ENCODE results near the gene PBXIP1. TPM values are rescaled to one million over a fixed set of nuclear protein-coding genes. Genes with fewer than 3 reads are reported as not detected.
"Not testable (repeated sequence)": the region's sequence is repeated elsewhere in the genome, so short reads cannot be mapped to it uniquely, and the experiment has no call there.

PBXIP1 gene
- total and polyA plus RNA-seq, 4 donors: 3.8 to 42.8 (median 20.5) TPM

GRCh38 chr1:154910851-154911250 is 45.0 kb downstream of the PBXIP1 start (continued):
- TF ChIP-seq YY1 (IDR thresholded peaks at IDR 0.05) (no peak), HNF4G (IDR thresholded peaks at IDR 0.05) (no peak), NR2F2 (IDR thresholded peaks at IDR 0.05) (no peak), FOXA2 (IDR thresholded peaks at IDR 0.05) (no peak), HNF4A (conservative IDR thresholded peaks at IDR 0.05) (no peak), FOXA1 (IDR thresholded peaks at IDR 0.05) (no peak)
- TF ChIP-seq, protein P1, sequence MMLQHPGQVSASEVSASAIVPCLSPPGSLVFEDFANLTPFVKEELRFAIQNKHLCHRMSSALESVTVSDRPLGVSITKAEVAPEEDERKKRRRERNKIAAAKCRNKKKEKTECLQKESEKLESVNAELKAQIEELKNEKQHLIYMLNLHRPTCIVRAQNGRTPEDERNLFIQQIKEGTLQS (IDR thresholded peaks at IDR 0.05): no peak

- Histone ChIP-seq H3K27me3 (ENCODE audit: control insufficient read depth in 4 of 4, insufficient read depth in 4 of 4, low read length in 3 of 4) (no peaks in the 10 kb centered on the region), H3K4me3 (ENCODE audit: low read depth in 1 of 3, low read length in 3 of 3) (no peak overlapping the region), H3K4me1 (ENCODE audit: control insufficient read depth in 4 of 4, insufficient read depth in 4 of 4, low read length in 3 of 4) (no peaks in the 10 kb centered on the region), H3K9ac (ENCODE audit: low read depth in 1 of 2, low read length in 2 of 2) (no peak overlapping the region), H3K9me3 (ENCODE audit: control insufficient read depth in 4 of 4, low read length in 3 of 4) (no peaks in the 10 kb centered on the region), H3K36me3 (ENCODE audit: control insufficient read depth in 4 of 4, insufficient read depth in 3 of 4, low read depth in 1 of 4, low read length in 3 of 4) (no peaks in the 10 kb centered on the region), H3K27ac (ENCODE audit: low read depth in 1 of 2, low read length in 2 of 2) (no peak overlapping the region)
- WGBS: 90% methylated on average over 5 of the region's 5 CpGs
- TF ChIP-seq, protein P2, sequence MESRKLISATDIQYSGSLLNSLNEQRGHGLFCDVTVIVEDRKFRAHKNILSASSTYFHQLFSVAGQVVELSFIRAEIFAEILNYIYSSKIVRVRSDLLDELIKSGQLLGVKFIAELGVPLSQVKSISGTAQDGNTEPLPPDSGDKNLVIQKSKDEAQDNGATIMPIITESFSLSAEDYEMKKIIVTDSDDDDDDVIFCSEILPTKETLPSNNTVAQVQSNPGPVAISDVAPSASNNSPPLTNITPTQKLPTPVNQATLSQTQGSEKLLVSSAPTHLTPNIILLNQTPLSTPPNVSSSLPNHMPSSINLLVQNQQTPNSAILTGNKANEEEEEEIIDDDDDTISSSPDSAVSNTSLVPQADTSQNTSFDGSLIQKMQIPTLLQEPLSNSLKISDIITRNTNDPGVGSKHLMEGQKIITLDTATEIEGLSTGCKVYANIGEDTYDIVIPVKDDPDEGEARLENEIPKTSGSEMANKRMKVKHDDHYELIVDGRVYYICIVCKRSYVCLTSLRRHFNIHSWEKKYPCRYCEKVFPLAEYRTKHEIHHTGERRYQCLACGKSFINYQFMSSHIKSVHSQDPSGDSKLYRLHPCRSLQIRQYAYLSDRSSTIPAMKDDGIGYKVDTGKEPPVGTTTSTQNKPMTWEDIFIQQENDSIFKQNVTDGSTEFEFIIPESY (IDR thresholded peaks at IDR 0.05): no peak
- TF ChIP-seq, protein P3, sequence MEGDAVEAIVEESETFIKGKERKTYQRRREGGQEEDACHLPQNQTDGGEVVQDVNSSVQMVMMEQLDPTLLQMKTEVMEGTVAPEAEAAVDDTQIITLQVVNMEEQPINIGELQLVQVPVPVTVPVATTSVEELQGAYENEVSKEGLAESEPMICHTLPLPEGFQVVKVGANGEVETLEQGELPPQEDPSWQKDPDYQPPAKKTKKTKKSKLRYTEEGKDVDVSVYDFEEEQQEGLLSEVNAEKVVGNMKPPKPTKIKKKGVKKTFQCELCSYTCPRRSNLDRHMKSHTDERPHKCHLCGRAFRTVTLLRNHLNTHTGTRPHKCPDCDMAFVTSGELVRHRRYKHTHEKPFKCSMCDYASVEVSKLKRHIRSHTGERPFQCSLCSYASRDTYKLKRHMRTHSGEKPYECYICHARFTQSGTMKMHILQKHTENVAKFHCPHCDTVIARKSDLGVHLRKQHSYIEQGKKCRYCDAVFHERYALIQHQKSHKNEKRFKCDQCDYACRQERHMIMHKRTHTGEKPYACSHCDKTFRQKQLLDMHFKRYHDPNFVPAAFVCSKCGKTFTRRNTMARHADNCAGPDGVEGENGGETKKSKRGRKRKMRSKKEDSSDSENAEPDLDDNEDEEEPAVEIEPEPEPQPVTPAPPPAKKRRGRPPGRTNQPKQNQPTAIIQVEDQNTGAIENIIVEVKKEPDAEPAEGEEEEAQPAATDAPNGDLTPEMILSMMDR (IDR thresholded peaks at IDR 0.05; ENCODE audit: low read depth, low read length, missing input control): no peak
- TF ChIP-seq RAD21 (IDR thresholded peaks at IDR 0.05) (no peak), FOXA2 (IDR thresholded peaks at IDR 0.05) (no peak), SP1 (IDR thresholded peaks at IDR 0.05) (no peak), HNF4G (IDR thresholded peaks at IDR 0.05) (no peak)
- TF ChIP-seq, protein P4, sequence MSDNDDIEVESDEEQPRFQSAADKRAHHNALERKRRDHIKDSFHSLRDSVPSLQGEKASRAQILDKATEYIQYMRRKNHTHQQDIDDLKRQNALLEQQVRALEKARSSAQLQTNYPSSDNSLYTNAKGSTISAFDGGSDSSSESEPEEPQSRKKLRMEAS (IDR thresholded peaks at IDR 0.05): no peak
- no peak for DNase-seq (ENCODE audit: low spot score)
Measured at GRCh38 chr1:154908937-154909336, 47.0 kb downstream of the PBXIP1 start.

GRCh38 chr1:154908129-154908528 is 47.8 kb downstream of the PBXIP1 start:
- H3K4me3 ChIP-seq (ENCODE audit: low read depth in 1 of 3, low read length in 3 of 3); H3K27ac ChIP-seq (ENCODE audit: low read depth in 1 of 2, low read length in 2 of 2); DNase-seq (ENCODE audit: low spot score); H3K9me3 ChIP-seq (ENCODE audit: control insufficient read depth in 4 of 4, low read length in 3 of 4); H3K36me3 ChIP-seq (ENCODE audit: control insufficient read depth in 4 of 4, insufficient read depth in 3 of 4, low read depth in 1 of 4, low read length in 3 of 4); H3K9ac ChIP-seq (ENCODE audit: low read depth in 1 of 2, low read length in 2 of 2); H3K4me1 ChIP-seq (ENCODE audit: control insufficient read depth in 4 of 4, insufficient read depth in 4 of 4, low read length in 3 of 4); H3K27me3 ChIP-seq (ENCODE audit: control insufficient read depth in 4 of 4, insufficient read depth in 4 of 4, low read length in 3 of 4): not testable (repeated sequence)
- 64% methylated on average over 3 of the region's 3 CpGs for WGBS

DNA sequence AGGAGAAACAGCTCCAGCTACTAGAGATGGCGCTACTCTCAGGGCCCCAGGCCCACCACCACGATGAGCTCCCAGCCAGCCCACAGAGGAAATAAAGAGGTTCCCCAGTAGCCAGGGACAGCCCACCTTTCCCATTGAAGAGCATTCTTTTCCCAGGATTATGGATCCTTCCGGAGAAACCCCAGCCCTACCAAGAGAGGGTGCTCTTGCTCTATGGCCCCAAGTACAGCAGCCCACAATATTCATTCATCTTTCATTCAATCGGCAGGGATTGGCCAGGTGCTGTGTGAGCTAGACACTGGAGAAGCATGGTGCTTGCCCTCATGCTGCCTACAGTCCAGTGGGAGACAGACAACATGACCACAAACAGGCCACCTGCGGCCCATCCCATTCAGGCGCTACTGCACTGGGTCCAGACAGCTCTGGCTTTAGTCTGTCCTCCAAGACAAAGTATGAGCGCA is 49.2 kb downstream of the PBXIP1 start:
- WGBS: 71% methylated on average over 7 of the region's 7 CpGs
- H3K36me3 ChIP-seq (ENCODE audit: control insufficient read depth in 4 of 4, insufficient read depth in 3 of 4, low read depth in 1 of 4, low read length in 3 of 4): no peaks in the 10 kb centered on the region
- no peak for DNase-seq (ENCODE audit: low spot score)
- H3K9ac ChIP-seq (ENCODE audit: low read depth in 1 of 2, low read length in 2 of 2): no peak overlapping the region
- TF ChIP-seq NR2F2 (IDR thresholded peaks at IDR 0.05) (no peak), RAD21 (IDR thresholded peaks at IDR 0.05) (peak; percentile 90 to 94), HNF4G (IDR thresholded peaks at IDR 0.05) (no peak)
- TF ChIP-seq, protein P3 (IDR thresholded peaks at IDR 0.05; ENCODE audit: low read depth, low read length, missing input control): peak; percentile 71
- H3K27me3 ChIP-seq (ENCODE audit: control insufficient read depth in 4 of 4, insufficient read depth in 4 of 4, low read length in 3 of 4): no peaks in the 10 kb centered on the region
- no peaks in the 10 kb centered on the region for H3K9me3 ChIP-seq (ENCODE audit: control insufficient read depth in 4 of 4, low read length in 3 of 4)
- H3K4me3 ChIP-seq (ENCODE audit: low read depth in 1 of 3, low read length in 3 of 3): no peak overlapping the region
- H3K27ac ChIP-seq (ENCODE audit: low read depth in 1 of 2, low read length in 2 of 2): no peak overlapping the region
- H3K4me1 ChIP-seq (ENCODE audit: control insufficient read depth in 4 of 4, insufficient read depth in 4 of 4, low read length in 3 of 4): no peaks in the 10 kb centered on the region

Measured in liver (tissue), 9 donors.